HepG2 (cell line): ENCODE measurements around the gene C16orf86. TPM values are rescaled to one million over a fixed set of nuclear protein-coding genes. Genes with fewer than 3 reads are reported as not detected.

Source experiments
- ATAC-seq: fragments of 200-7000 bp; cut with Tn5 transposase; 3 replicates; pipeline ENCODE4 v1.9.1; 2020; ENCODE audit warnings: mild to moderate bottlenecking, moderate library complexity
- BruUV-seq: library from RNA; stranded (reverse); fragments of 400-500 nt; replicated peaks from 2 replicates; lab custom pipeline; 2021; lab: Mats Ljungman, UMichigan
- CTCF ChIA-PET: fragments of 300-600 bp; formaldehyde crosslinking; extraction: SDS; loops from one replicate; lab custom pipeline; 2021; ENCODE audit warnings: low total read pairs, inconsistent platforms, low intra/inter-chr PET ratio; lab: Yijun Ruan, JAX
- POLR2A ChIA-PET: fragments of 350-600 bp; sonication (Branson Sonifier 250); formaldehyde crosslinking; loops from one replicate; lab custom pipeline; 2020; ENCODE audit warnings: antibody characterized with exemption, inconsistent platforms; lab: Yijun Ruan, JAX
- DNase-seq: peaks from one replicate; pipeline ENCODE4 v3.0.0-alpha.2; 2015; ENCODE audit warnings: low spot score
- FAIRE-seq: peaks from 3 replicates; lab custom pipeline; 2011; peaks lifted over from hg19 to GRCh38; lab: Jason Lieb, UNC
- H2AFZ ChIP-seq: one replicate; pipeline ENCODE4 v1.6.1; 2011; ENCODE audit warnings: low read length, inconsistent platforms
- H3K27ac ChIP-seq: fragments of 300-600 bp; 3 replicates; pipeline ENCODE4 v1.8.0; 2011; ENCODE audit warnings: mixed run types, mild to moderate bottlenecking, mixed read lengths, low read length, inconsistent platforms; ENCODE audit not compliant: insufficient read depth; ENCODE audit errors: extremely low read length
- H3K27me3 ChIP-seq, 2 experiments: fragments of 200-600 bp in 1 of 2; 2 replicates in 1 of 2; 3 replicates in 1 of 2; pipeline versions ENCODE4 v1.6.0 to v1.8.0; 2011; ENCODE audit warnings: low read length in 2 of 2, mild to moderate bottlenecking in 2 of 2, moderate library complexity in 2 of 2, inconsistent platforms in 1 of 2; ENCODE audit not compliant: insufficient read depth in 2 of 2, control insufficient read depth in 1 of 2
- H3K36me3 ChIP-seq, 2 experiments: fragments of 200-600 bp in 1 of 2; replicated peaks in 1 of 2; 2 replicates in 1 of 2; 3 replicates in 1 of 2; pipeline versions ENCODE4 v1.5.1 to v1.8.0; 2011; ENCODE audit warnings: low read length in 2 of 2, inconsistent platforms in 1 of 2; ENCODE audit not compliant: insufficient read depth in 2 of 2, control insufficient read depth in 1 of 2
- H3K4me1 ChIP-seq: 2 replicates; pipeline ENCODE4 v1.5.1; 2012; ENCODE audit warnings: low read length, inconsistent platforms; ENCODE audit not compliant: insufficient read depth
- H3K4me2 ChIP-seq: 2 replicates; pipeline ENCODE4 v1.6.0; 2011; ENCODE audit warnings: low read depth, low read length, inconsistent platforms
- H3K4me3 ChIP-seq, 3 experiments: fragments of 200-600 bp in 1 of 3; sonication (generic), shearing (Covaris generic) in 1 of 3; replicated peaks in 1 of 3; 2 replicates each; pipeline ENCODE4 v1.5.1; 2011 to 2016; ENCODE audit warnings: low read length in 3 of 3, inconsistent platforms in 2 of 3, low read depth in 2 of 3, mild to moderate bottlenecking in 2 of 3, control low read depth in 1 of 3, mixed read lengths in 1 of 3; ENCODE audit not compliant: insufficient read depth in 1 of 3
- H3K79me2 ChIP-seq: one replicate; pipeline ENCODE4 v1.6.1; 2011; ENCODE audit warnings: low read length, inconsistent platforms; ENCODE audit not compliant: insufficient read depth
- H3K9ac ChIP-seq: 2 replicates; pipeline ENCODE4 v1.6.0; 2011; ENCODE audit warnings: mild to moderate bottlenecking, low read depth, low read length, inconsistent platforms; ENCODE audit not compliant: insufficient read depth
- H3K9me3 ChIP-seq: 2 replicates; pipeline ENCODE4 v1.5.1; 2012; ENCODE audit warnings: mild to moderate bottlenecking, low read length
- H4K20me1 ChIP-seq: 2 replicates; pipeline ENCODE4 v1.6.0; 2011; ENCODE audit warnings: inconsistent platforms, mild to moderate bottlenecking, low read length, moderate library complexity; ENCODE audit not compliant: insufficient read depth
- CCDC6 ChIP-seq: sonication (generic); formaldehyde crosslinking; IDR thresholded peaks from 2 replicates; pipeline ENCODE4 v1.8.1; 2022; ENCODE audit warnings: mild to moderate bottlenecking, missing genetic modification reagents, moderate library complexity
- GZF1 ChIP-seq: sonication (generic); formaldehyde crosslinking; IDR thresholded peaks from 2 replicates; pipeline ENCODE4 v1.5.1; 2020; ENCODE audit warnings: mild to moderate bottlenecking, missing genetic modification reagents
- IKZF4 ChIP-seq: sonication (generic); formaldehyde crosslinking; IDR thresholded peaks from 2 replicates; pipeline ENCODE4 v1.5.1; 2020; ENCODE audit warnings: borderline replicate concordance, mild to moderate bottlenecking, low read depth, missing genetic modification reagents; ENCODE audit errors: not compliant biosample characterization
- IRF9 ChIP-seq: sonication (generic); formaldehyde crosslinking; IDR thresholded peaks from 2 replicates; pipeline ENCODE4 v1.8.0; 2022; ENCODE audit warnings: missing genetic modification reagents, mild to moderate bottlenecking, borderline replicate concordance
- JUND ChIP-seq: sonication (generic); formaldehyde crosslinking; IDR thresholded peaks from 2 replicates; pipeline ENCODE4 v1.8.0; 2022; ENCODE audit warnings: mild to moderate bottlenecking, missing genetic modification reagents
- MTF1 ChIP-seq: sonication (generic); formaldehyde crosslinking; IDR thresholded peaks from 2 replicates; pipeline ENCODE4 v1.5.0; 2020; ENCODE audit warnings: missing genetic modification reagents
- ZFP36L2 ChIP-seq: sonication (generic); formaldehyde crosslinking; IDR thresholded peaks from 2 replicates; pipeline ENCODE4 v1.4.0; 2020; ENCODE audit warnings: missing genetic modification reagents
- ZFYVE20 ChIP-seq: sonication (generic); formaldehyde crosslinking; IDR thresholded peaks from 2 replicates; pipeline ENCODE4 v1.8.0; 2023; ENCODE audit warnings: low read depth, mild to moderate bottlenecking, moderate library complexity, missing genetic modification reagents, borderline replicate concordance
- ZNF3 ChIP-seq: IDR thresholded peaks from 2 replicates; pipeline ENCODE4 v1.7.0; 2017; ENCODE audit warnings: inconsistent platforms
- ZNF639 ChIP-seq: conservative IDR thresholded peaks from 2 replicates; pipeline ENCODE4 v1.6.1; 2018; ENCODE audit warnings: missing genetic modification reagents
- ZNF672 ChIP-seq: sonication (generic); formaldehyde crosslinking; IDR thresholded peaks from 2 replicates; pipeline ENCODE4 v1.8.1; 2022; ENCODE audit warnings: missing genetic modification reagents
- ZNF678 ChIP-seq: sonication (generic); formaldehyde crosslinking; IDR thresholded peaks from 2 replicates; pipeline ENCODE4 v1.4.0; 2020; ENCODE audit warnings: mild to moderate bottlenecking, missing genetic modification reagents
- ZNF737 ChIP-seq: sonication (generic); formaldehyde crosslinking; IDR thresholded peaks from 2 replicates; pipeline ENCODE4 v1.5.0; 2020; ENCODE audit warnings: missing genetic modification reagents, mild to moderate bottlenecking, borderline replicate concordance
- ZNF784 ChIP-seq: sonication (generic); formaldehyde crosslinking; IDR thresholded peaks from 2 replicates; pipeline ENCODE4 v1.5.1; 2020; ENCODE audit warnings: missing genetic modification reagents, mild to moderate bottlenecking, borderline replicate concordance
- ZXDC ChIP-seq: sonication (generic); formaldehyde crosslinking; IDR thresholded peaks from 2 replicates; pipeline ENCODE4 v1.5.0; 2020; ENCODE audit warnings: mild to moderate bottlenecking, missing genetic modification reagents
- WGBS: methylation state at CpG from one replicate; pipeline ENCODE4 v1.1.6; 2017; ENCODE audit warnings: low lambda C conversion rate; 5-methylcytosine and 5-hydroxymethylcytosine counted together
- in situ Hi-C: cut with HindIII; loops from 2 replicates; pipeline ENCODE4 v1.10.0; 2017; ENCODE audit warnings: low pct_unique_long_range_greater_than_20kb; ENCODE audit not compliant: extremely low pct_ligation_motif_present
- intact Hi-C: fragments of 100-400 bp; cut with micrococcal nuclease; formaldehyde crosslinking; loops from one replicate; pipeline ENCODE4 v1.10.0; 2022; ENCODE audit not compliant: unreplicated experiment
- polyA plus RNA-seq, 8 experiments: library from polyadenylated mRNA; depleted of rRNA in 3 of 8; stranded (reverse) in 7 of 8; unstranded in 1 of 8; fragments of >200 nt; fragmentation: Illumina TruSeq in 4 of 8; extraction: Trizol in 4 of 8; gene quantifications; 2 replicates each; pipeline versions ENCODE4 v1.2.1 to v1.2.3, GENCODE V29; 2011 to 2016; ENCODE audit warnings: low read depth in 4 of 8, missing spikeins in 1 of 8, mixed read lengths in 1 of 8; ENCODE audit not compliant: insufficient read depth in 1 of 8
- total RNA-seq, 5 experiments: library from RNA; depleted of rRNA; stranded (reverse); fragments of >200 nt; fragmentation: Illumina TruSeq; extraction: Trizol; gene quantifications; 2 replicates each; pipeline ENCODE4 v1.2.3, GENCODE V29; 2016; ENCODE audit warnings: low read depth in 1 of 5

Gene C16orf86
- total and polyA plus RNA-seq, 2 of the 13 experiments (the other 11 are each of a cell fraction or from before 2014, with no cell fraction given): 1.5 to 3.1 TPM

- FAIRE-seq: no peak
- ATAC-seq: no peak
Measured at GRCh38 chr16:67657751-67658518, 8.7 kb upstream of the C16orf86 start.

More at GRCh38 chr16:67657751-67658518, 8.7 kb upstream of the C16orf86 start:
- Histone ChIP-seq H3K4me3 (no peak overlapping the region), H3K9me3 (no peaks in the 10 kb centered on the region), H3K36me3 (peaks cover 6 to 10% of the 10 kb centered on the region in 2 experiments; a peak in 4 of 5 replicates), H3K79me2 (peaks cover 11% of the 10 kb centered on the region), H3K4me1 (peaks cover 21% of the 10 kb centered on the region), H3K9ac (no peak overlapping the region), H3K27me3 (peaks cover 0 to 15% of the 10 kb centered on the region in 2 experiments; a peak in 4 of 5 replicates), H3K27ac (no peak overlapping the region), H3K4me2 (no peak overlapping the region), H2AFZ (no peak overlapping the region), H4K20me1 (0 out of 2 replicates have a peak, but pooled peaks cover 3% of the 10 kb centered on the region)
- DNase-seq: no peak
- in situ Hi-C loops (no loop called here), intact Hi-C loops (no loop called here)
- no TSS peak for BruUV-seq
- ChIA-PET POLR2A (interaction anchor here (0.8 to 1.1 kb wide), 2 partner anchors 96 to 129 kb away, joined by 3 read pairs; partner anchors contain the start of gene RIPOR1), CTCF (no interaction called here)
- TF ChIP-seq ZNF784 (CRISPR knock-in tag) (no peak), ZNF737 (CRISPR knock-in tag) (no peak), CCDC6 (CRISPR knock-in tag) (no peak), ZNF3 (CRISPR knock-in tag) (no peak), ZNF678 (CRISPR knock-in tag) (no peak), JUND (CRISPR knock-in tag) (no peak), GZF1 (CRISPR knock-in tag) (no peak), IKZF4 (CRISPR knock-in tag) (no peak), ZNF672 (CRISPR knock-in tag) (no peak), IRF9 (CRISPR knock-in tag) (no peak), ZFP36L2 (no peak), MTF1 (CRISPR knock-in tag) (no peak), ZFYVE20 (CRISPR knock-in tag) (no peak), ZNF639 (CRISPR knock-in tag) (no peak), ZXDC (no peak)
- WGBS: 92% methylated on average over 10 of the region's 18 CpGs
